GM20000 (cell line): ENCODE results near the gene MLLT10.
"Not testable (repeated sequence)": the region's sequence is repeated elsewhere in the genome, so short reads cannot be mapped to it uniquely, and the experiment has no call there.

ENCODE experiments used
- DNase-seq: peaks from one replicate; pipeline ENCODE4 v3.0.0; 2012; ENCODE audit warnings: low spot score
- TF ChIP-seq, protein P1 (sequence below): IDR thresholded peaks from 2 replicates; pipeline ENCODE4 v1.5.1; 2012; ENCODE audit warnings: mild to moderate bottlenecking, control low read depth; ENCODE audit errors: extremely low read depth, missing control alignments

MLLT10 gene

DNA sequence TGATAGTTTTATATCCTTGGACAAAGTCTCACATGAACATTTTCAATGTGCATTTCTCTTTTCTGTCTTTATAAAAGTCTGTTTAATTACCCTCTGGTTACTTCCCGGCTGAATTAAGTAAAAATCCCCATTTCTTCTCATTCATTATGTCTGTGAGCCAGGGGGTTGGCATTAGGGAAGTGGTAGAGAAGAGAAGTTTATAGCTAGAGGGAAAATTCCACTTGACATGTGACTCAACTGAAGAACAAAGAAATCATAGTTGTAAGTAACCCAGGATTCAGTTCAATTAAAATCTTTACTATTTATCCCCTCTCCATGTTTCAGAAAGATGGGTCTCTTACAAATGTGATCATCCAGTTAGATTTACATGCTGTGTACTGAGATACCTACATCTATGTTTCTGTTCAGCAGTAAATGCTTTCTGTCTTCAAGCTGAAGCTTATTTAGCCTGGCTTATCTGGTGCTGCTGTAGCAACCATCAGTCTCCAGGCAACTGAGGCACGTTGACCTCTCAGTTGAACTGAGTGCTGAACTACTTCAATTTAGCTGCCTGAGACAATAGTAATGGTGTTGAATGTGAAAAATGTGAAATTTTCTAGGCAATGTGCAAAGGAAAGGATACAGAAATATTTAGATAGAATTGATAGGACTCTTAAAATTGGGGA, 181.6 kb downstream of the MLLT10 start:
- TF ChIP-seq, protein P1, sequence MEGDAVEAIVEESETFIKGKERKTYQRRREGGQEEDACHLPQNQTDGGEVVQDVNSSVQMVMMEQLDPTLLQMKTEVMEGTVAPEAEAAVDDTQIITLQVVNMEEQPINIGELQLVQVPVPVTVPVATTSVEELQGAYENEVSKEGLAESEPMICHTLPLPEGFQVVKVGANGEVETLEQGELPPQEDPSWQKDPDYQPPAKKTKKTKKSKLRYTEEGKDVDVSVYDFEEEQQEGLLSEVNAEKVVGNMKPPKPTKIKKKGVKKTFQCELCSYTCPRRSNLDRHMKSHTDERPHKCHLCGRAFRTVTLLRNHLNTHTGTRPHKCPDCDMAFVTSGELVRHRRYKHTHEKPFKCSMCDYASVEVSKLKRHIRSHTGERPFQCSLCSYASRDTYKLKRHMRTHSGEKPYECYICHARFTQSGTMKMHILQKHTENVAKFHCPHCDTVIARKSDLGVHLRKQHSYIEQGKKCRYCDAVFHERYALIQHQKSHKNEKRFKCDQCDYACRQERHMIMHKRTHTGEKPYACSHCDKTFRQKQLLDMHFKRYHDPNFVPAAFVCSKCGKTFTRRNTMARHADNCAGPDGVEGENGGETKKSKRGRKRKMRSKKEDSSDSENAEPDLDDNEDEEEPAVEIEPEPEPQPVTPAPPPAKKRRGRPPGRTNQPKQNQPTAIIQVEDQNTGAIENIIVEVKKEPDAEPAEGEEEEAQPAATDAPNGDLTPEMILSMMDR = no peak
- DNase-seq = no peak

DNA sequence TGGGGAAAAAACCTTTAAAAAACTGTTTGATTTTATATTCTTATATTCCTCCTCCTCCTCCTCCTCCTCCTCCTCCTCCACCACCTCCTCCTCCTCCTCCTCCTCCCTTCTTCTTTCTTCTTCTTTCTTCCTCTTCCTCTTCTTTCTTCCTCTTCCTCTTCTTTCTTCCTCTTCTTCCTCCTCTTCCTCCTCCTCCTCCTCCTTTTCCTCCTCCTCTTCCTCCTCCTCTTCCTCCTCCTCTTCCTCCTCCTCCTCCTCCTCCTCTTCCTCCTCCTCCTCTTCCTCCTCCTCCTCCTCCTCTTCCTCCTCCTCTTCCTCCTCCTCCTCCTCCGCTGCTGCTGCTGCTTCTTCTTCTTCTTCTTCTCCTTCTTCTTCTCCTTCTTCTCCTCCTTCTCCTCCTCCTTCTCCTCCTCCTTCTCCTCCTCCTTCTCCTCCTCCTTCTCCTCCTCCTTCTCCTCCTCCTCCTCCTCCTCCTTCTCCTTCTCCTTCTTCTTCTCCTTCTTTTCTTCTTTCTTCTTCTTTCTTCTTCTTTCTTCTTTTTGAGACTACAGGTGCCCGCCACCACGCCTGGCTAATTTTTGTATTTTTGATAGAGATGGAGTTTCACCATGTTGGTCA, 183.5 kb downstream of the MLLT10 start:
- not testable (repeated sequence) for DNase-seq

DNA sequence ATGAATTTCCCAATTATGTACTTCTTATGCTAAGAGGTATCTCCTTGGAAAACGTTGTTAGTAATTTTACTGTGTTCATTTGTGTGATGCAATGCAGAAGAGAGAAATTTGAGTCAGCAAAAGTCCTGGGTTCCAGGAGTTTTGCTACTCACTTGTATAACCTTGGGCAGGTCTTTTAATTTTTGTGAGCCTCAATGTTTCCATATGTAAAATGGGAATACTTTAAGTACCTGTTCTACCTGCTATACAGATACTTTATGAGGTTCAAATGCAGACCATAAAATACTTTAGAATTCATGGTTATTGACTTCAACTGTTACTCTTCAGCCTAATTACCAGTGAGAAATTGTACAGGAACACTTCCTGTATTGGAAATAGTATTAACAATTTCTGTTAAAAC, 185.5 kb downstream of the MLLT10 start:
- DNase-seq = no peak
- TF ChIP-seq, protein P1 = no peak

DNA sequence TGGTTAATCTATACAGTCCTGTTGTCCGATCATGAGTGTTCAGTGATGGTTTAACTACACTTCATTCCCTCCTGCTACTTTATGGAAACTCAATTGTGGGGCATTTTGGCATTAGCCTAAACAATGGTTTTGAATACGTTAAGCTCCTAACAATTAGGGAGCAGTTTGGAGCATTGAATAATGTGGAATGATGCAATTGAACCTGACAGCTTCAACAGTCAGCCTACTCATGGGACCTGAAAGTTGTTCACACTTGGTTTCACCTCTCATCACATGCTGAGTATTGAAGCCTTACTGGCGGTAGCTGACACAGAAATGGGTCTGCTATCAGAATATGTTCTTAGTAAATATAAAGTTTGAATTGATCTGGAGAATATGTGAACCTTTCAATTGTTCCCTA, 186.1 kb downstream of the MLLT10 start:
- no peak for DNase-seq
- TF ChIP-seq, protein P1 = no peak

DNA sequence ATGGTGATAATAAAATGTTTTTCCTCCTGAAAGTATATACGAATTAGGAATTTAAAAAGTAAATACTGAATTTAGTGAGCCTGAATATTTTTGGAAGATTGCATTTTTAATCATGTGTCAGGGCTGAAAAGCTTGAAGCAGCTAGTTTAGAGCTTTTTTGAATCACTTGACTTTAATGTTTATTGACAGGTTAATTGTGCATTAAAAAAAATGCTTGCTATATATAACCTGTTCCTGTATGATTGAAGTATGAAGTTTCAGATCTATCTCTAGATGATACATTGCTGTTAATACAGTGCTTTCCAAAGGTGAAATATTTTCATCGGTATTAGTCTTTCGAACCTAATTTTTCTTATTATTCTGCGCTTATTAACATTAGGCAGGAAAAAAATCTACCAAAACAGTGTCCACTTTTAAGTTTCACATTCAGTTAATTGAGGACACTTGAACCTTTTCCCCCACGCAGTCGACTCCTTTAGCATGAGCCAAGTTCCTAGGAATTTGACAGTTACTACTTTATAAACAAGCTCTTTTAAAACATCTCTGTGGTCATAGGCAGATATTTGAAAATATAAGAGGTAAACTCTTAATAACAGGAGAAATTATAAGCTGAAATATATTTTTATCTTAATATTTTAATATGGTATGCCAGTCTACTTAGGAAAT, 187.1 kb downstream of the MLLT10 start:
- TF ChIP-seq, protein P1 = no peak
- no peak for DNase-seq

DNA sequence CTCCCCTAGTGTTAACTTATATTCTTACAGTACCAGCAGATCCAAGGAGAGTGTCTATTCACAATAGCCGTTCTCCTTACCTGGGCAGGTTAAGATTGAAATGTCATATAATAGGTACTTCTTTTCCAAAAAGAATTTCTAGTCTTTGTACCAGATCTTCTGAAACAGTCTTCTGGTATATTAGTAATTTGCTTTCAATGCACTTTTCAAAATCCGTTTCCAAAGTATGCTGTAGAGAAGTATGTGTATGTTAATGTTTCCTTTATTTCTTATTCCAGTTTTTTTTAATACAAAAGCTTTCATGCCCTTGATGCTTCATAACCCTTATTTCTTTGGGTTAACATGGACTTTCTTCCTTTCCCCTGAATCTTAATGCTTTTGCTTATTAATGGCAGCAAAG, 188.2 kb downstream of the MLLT10 start:
- TF ChIP-seq, protein P1 = no peak

DNA sequence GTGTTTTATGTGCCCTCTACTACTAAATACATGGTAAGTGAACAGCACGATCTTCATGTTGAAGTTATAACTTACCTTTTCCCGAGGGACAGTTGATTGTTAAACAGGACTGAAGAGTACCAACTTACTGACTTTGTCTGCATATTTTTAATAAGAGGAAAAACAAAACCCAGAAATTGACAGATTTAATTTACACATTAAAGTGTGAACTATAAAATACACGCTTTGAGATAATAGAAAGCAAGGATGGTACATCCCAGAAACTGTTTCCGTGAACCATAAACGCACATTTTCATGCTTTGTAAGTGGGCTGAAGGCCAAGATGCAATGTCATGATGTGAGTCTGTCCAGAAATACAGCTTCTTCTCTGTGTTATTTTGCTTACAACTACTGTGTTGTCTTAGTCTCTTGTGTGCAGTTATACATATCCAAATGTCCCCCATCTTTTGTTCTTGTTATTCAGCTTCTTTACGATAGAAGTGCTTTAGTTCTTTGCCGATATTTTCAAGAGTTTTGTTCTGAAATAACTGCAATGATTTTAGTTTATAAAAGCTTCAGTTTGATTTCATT, 190.1 kb downstream of the MLLT10 start:
- DNase-seq = no peak
- TF ChIP-seq, protein P1 = no peak

More for the DNA sequence above, 188.2 kb downstream of the MLLT10 start:
- DNase-seq = no peak
